ENCODE results near the gene HYI. TPM values are rescaled to one million over a fixed set of nuclear protein-coding genes. Genes with fewer than 3 reads are reported as not detected.

The HYI gene
- total RNA-seq, 2 experiments from 2014 or later = 4.8 to 5.0 TPM

DNA sequence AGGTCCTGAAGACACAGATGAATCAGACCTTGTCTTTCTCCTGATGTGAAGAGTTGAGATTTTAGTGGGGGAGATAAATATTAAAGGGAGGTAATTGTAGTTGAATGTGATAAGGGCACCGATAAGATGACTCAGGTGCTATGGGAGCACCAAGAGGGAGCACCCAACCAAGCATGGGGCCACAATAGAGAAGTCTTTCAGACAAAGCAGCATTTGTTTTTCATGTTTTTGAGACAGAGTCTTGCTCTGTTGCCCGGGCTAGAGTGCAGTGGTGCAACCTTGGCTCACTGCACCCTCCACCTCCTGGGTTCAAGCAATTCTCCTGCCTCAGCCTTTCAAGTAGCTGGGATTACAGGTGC, 47.9 kb downstream of the HYI start:
- CTCF ChIA-PET = interaction anchor here (1.3 kb wide), 1 partner anchor 9 kb away, joined by 3 read pairs; no protein-coding TSS in a partner anchor

DNA sequence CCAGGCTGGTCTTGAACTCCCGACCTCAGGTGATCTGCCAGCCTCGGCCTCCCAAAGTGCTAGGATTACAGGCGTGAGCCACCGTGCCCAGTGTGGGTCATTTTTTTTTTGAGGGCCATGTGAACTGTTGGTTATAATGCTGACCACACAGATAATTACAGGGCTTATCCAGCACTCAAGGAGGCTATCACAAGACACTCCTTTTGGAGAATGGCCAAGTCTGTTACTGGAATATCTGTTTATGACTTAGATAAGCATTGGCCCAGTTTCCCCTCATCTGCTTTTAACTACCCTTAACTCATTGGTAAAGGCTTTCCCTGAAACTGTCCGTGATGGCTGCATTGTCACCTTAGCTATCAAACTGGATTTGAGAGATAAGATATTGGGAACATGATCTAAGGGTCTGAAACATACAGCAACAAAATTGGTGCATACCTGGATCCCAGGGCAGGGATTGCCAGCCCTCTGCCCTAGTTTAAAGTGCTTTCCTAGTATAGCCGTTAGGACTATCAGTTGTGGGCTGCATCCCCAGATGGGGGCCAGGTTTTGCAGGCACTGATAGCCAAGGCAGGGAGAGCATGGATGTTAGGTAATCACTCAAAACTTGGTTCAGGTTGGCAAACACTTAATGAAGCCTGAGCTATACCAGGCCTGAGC, 48.4 kb downstream of the HYI start:
- CTCF ChIA-PET = no interaction called here
- POLR2A ChIA-PET = no interaction called here

More for the DNA sequence above, 47.9 kb downstream of the HYI start:
- POLR2A ChIA-PET = interaction anchor here (0.8 kb wide), 1 partner anchor 48 kb away, joined by 3 read pairs; no protein-coding TSS in a partner anchor

DNA sequence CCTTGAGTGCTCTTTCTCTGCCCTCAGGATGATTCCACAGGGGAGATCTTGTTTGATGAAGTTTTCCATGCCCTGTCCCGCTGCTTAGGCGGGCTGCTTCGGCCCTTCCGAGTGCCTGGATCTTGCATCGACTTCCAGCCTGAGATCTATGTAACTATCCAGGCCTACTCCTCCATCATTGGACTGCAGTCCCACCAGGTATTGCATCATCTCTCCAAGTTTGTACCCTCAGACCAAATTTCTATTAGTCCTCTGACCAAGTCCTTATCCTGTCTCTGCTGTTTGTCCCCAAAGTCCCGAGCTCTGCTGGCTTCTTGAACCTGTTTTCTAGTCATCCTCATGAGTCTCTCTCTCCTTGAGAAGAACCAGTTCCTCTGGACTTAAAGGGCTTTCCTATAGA, 49.4 kb downstream of the HYI start:
- ChIA-PET POLR2A (no interaction called here), CTCF (no interaction called here)

DNA sequence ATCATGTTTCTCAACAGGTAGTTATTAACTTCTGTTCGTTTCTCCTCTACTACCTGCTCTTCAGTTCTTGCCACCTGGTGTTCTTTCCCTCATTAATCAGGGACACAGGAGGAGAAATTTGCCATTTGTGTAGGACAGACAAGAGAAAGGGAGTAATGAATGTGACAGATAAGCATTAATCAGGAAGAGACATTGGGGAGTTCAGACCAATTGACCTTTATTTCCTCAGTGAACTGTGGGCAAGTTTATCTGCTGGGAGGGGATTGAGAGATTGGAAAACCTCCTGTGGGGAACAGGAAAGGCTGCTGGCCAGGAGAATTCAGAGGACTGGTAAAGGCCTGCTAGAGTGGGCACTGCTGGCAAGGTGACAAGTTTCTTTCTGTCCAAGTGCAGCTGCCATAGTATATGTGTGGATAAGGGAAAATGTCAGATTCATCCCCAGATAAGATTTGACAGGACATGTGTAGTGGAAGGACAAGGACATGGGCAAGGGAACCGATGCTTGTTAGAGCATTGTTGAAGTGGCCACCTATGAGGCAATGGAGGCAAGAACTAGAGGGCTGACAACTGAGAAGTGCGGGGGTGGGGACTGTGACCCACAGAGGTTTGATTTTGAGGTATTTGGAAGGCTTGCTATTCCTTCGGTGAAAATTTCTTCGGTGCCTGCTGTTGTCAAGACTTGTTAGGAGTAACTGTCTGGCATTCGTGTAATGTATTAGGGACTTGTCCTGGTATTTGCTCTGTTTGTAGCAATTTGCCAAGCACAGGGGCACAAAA, 51.5 kb downstream of the HYI start:
- POLR2A ChIA-PET = no interaction called here
- CTCF ChIA-PET = no interaction called here

Other genes with a start within 250 kb of the HYI start
- gene TMEM125, start 183.9 kb downstream of the HYI start, total RNA-seq = not detected
- not detected for gene C1orf210, start 168.3 kb downstream of the HYI start, total RNA-seq
- under 1 TPM; 0.44 to 0.59 TPM for gene TIE1, start 152.9 kb downstream of the HYI start, total RNA-seq
- not detected for gene MPL, start 116.1 kb downstream of the HYI start, total RNA-seq
- 100 to 1,000 TPM; 141 to 148 TPM for gene CDC20, start 95.0 kb downstream of the HYI start, total RNA-seq
- 10 to 100 TPM; 81.2 to 84.7 TPM for gene ELOVL1, start 85.9 kb downstream of the HYI start, total RNA-seq
- gene MED8, start 64.1 kb downstream of the HYI start, total RNA-seq = 10 to 100 TPM; 39.6 to 39.7 TPM
- gene SZT2, start 64.0 kb downstream of the HYI start, total RNA-seq = 10 to 100 TPM; 34.4 to 36.7 TPM
- under 1 TPM; 0.67 to 0.86 TPM for gene PTPRF, start 77.0 kb upstream of the HYI start, total RNA-seq
- 10 to 100 TPM; 26.9 to 27.8 TPM for gene KDM4A, start 196.2 kb upstream of the HYI start, total RNA-seq